LNCaP clone FGC (cell line): ENCODE measurements around the gene SRCIN1.
"Not testable (repeated sequence)": the region's sequence is repeated elsewhere in the genome, so short reads cannot be mapped to it uniquely, and the experiment has no call there.

ENCODE experiments used
- DNase-seq: peaks from one replicate; pipeline ENCODE4 v3.0.0-alpha.2; 2011; ENCODE audit warnings: low read depth
- H3K4me3 ChIP-seq: 2 replicates; pipeline ENCODE4 v1.5.1; 2011; ENCODE audit warnings: mild to moderate bottlenecking, low read depth, low read length, control low read depth
- TF ChIP-seq, protein P1 (sequence below): IDR thresholded peaks from 2 replicates; pipeline ENCODE4 v1.5.1; 2012; ENCODE audit warnings: mild to moderate bottlenecking; ENCODE audit not compliant: control insufficient read depth, insufficient read depth; ENCODE audit errors: extremely low read depth

Gene SRCIN1

DNA sequence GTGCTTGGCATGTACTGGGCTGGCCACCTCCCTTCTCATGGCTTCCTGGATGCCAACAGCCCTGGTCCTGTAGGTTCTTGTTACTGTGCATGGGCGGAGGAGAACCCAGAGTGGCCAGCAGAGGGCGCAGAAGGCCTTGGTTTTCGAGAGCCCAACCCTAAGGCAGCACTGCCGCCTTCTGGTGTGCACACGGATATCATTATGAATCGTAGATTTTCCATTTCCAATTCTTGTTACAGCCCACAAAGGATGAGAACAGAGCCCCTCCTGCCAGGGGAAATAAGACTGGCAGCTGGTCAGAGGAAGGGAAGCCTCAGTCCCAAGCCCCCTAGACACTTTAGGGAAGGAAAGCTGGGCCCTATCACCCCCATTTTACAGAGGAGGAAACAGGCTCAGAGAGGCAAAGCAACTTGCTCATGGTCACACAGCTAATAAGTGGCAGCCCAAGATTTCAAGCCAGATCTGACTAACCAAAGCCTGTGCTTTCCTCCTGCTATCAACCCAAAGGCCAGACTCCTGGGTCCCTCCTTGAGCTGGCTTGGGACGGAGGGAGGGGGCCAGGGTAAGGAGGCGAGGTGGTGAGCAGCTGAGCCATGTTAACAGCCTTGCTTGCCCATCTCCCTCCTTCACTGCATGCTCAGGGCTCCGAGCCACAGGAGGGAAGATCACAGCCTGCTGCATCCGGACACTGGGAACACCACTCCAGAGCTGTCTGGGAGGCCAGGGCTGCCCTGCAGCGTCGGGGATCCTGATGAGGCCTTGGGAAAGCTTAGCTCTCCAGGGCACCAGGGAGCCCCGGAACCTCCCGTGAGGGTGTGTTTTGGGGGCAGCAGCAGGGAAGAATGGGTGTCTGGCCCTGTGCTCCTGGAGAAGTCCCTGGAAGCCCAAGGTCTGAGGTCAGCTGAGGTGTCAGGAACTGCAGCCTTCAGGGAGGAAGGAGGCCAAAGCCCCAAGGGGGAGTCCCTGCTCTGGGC lies 113.4 kb downstream of the SRCIN1 start:
- TF ChIP-seq, protein P1, sequence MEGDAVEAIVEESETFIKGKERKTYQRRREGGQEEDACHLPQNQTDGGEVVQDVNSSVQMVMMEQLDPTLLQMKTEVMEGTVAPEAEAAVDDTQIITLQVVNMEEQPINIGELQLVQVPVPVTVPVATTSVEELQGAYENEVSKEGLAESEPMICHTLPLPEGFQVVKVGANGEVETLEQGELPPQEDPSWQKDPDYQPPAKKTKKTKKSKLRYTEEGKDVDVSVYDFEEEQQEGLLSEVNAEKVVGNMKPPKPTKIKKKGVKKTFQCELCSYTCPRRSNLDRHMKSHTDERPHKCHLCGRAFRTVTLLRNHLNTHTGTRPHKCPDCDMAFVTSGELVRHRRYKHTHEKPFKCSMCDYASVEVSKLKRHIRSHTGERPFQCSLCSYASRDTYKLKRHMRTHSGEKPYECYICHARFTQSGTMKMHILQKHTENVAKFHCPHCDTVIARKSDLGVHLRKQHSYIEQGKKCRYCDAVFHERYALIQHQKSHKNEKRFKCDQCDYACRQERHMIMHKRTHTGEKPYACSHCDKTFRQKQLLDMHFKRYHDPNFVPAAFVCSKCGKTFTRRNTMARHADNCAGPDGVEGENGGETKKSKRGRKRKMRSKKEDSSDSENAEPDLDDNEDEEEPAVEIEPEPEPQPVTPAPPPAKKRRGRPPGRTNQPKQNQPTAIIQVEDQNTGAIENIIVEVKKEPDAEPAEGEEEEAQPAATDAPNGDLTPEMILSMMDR = peak; percentile 64
- not testable (repeated sequence) for H3K4me3 ChIP-seq
- DNase-seq = peak; percentile 63

- not testable (repeated sequence) for DNase-seq, H3K4me3 ChIP-seq
These were observed 114.2 kb downstream of the SRCIN1 start for GRCh38 chr17:38491346-38492066.

GRCh38 chr17:38489774-38490173 lies 116.0 kb downstream of the SRCIN1 start:
- not testable (repeated sequence) for DNase-seq, H3K4me3 ChIP-seq

DNA sequence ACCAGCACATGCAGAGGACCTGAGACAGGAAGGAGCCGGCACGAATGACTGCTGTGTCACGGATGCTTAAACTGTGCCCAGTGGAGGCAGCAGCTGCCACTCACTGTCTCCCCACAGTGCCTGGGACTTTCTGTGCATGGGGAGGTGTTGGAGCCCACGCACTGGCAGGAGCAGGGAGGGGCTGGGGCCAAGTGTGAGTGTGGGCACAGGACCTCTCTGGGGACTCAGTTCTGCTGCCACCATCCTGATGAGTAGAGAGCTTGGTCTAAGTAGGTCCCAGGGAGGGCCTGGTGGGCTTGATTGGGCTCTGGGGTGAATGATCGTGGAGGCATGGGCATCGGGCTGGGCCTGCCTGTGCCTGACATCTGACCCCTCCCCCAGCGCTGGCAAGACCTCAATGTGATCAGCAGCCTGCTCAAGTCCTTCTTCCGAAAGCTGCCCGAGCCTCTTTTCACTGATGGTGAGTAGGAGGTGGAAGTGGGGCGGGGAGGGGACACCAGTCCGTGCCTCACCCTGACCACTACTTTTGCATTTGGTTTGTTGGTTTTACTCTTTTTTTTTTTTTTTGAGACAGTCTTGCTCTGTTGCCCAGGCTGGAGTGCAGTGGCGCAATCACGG lies 120.0 kb downstream of the SRCIN1 start:
- H3K4me3 ChIP-seq, DNase-seq: not testable (repeated sequence)

- no peak overlapping the region for H3K4me3 ChIP-seq
- DNase-seq = no peak
- TF ChIP-seq, protein P1 = no peak
These were observed 120.6 kb downstream of the SRCIN1 start for GRCh38 chr17:38485146-38485468.

DNA sequence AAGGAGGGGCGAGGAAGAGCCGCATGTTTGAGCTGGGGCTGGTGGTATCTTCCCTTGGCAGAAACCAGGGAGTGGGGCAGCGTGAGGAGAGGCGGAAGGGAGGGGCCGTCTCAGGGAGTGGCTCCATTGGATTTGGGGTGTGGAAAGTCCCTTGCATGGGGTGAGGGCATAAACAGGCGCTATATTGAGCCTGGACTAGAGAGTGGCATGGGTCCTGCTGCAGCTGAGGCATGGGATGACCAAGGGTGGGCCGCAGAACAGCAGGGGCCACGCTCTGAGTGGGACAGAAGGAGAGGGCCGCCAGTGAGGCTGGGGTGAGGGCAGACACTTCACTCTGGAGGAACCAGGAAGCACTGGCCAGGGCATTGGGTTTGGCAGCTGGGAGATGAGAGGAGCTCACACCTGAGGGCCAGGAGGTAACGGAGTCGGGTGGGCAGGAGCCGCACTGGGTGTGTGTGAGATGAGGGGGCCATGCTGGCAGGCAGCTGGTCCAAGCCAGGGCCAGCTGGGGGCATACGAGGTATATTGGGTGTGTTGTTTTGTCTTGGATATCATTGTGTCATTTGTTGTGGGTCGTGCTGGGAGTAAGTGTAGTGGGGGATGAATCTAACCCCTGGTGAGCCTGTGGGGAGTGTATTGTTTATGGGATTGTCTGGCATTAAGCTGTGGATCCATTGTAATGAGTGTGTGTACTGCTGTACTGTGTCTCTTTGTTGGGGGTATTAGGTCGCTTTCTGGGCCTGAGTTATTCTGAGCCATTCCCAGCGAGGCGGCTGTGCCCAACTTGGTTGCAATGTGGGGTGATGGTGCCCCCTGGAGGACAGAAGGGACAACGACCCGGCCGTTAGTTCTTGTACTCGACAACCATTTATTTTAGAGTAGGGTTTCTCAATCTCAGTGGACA lies 121.3 kb downstream of the SRCIN1 start:
- DNase-seq = peak; percentile 11
- TF ChIP-seq, protein P1 = peak; percentile 73
- not testable (repeated sequence) for H3K4me3 ChIP-seq

- DNase-seq, H3K4me3 ChIP-seq: not testable (repeated sequence)
These were observed 123.1 kb downstream of the SRCIN1 start for GRCh38 chr17:38482700-38483043.

DNA sequence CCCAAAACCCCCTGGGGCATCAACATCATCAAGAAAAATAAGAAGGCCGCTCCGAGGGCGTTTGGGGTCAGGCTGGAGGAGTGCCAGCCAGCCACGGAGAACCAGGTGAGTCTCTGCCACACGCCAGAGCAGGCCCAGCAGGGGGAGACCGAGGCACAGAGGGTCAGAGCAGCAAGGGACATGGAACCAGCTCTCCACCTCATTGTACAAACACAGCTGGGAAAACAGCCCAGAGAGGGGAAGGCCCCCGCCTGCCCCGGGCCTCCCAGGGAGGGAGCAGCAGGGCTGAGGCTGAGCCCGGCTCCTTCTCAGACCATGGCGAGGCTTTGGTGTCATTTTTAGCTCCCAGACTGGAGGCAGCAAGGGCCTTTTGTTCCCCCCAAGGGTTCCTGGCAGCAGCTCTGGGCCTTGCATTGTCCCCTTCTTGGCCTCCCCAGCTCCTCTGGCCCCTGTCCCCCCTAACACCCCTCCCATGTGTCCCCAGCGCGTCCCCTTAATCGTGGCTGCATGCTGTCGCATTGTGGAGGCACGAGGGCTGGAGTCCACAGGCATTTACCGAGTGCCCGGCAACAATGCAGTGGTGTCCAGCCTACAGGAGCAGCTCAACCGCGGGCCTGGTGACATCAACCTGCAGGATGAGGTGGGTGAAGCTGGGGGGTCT lies 123.6 kb downstream of the SRCIN1 start:
- H3K4me3 ChIP-seq, DNase-seq: not testable (repeated sequence)
- TF ChIP-seq, protein P1 = 0 out of 2 replicates have a peak, but pooled peaks have one; percentile 13
